ENCODE results near the gene TNNT1.
"Not testable (repeated sequence)": the region's sequence is repeated elsewhere in the genome, so short reads cannot be mapped to it uniquely, and the experiment has no call there.

TNNT1 gene

GRCh38 chr19:55160128-55160985, 11.4 kb upstream of the TNNT1 start:
- TF ChIP-seq GATA1 (IDR thresholded peaks at IDR 0.05; ENCODE audit: low read depth, low read length) (no peak), POLR2A (IDR thresholded peaks at IDR 0.05; ENCODE audit: low read length) (no peak)
- peak; percentile 92 to 97 for DNase-seq

GRCh38 chr19:55158848-55159749, 10.1 kb upstream of the TNNT1 start:
- no peak for TF ChIP-seq POLR2A (IDR thresholded peaks at IDR 0.05; ENCODE audit: low read length)
- TF ChIP-seq GATA1 (IDR thresholded peaks at IDR 0.05; ENCODE audit: low read depth, low read length) = peak; percentile 39
- peak; percentile 94 to 97 for DNase-seq

GRCh38 chr19:55158423-55158822, 9.4 kb upstream of the TNNT1 start:
- DNase-seq = no peak
- no peak for TF ChIP-seq GATA1 (IDR thresholded peaks at IDR 0.05; ENCODE audit: low read depth, low read length)
- no peak for TF ChIP-seq POLR2A (IDR thresholded peaks at IDR 0.05; ENCODE audit: low read length)

- peak; percentile 24 to 67 for DNase-seq
- no peak for TF ChIP-seq GATA1 (IDR thresholded peaks at IDR 0.05; ENCODE audit: low read depth, low read length)
- TF ChIP-seq POLR2A (IDR thresholded peaks at IDR 0.05; ENCODE audit: low read length) = no peak
Measured at GRCh38 chr19:55157064-55157908, 8.3 kb upstream of the TNNT1 start, which contains the start of gene TNNI3. TNNI3 (minus strand) TSS chr19:55157732; CDS start chr19:55157589, 143 bp downstream.

- DNase-seq = peak; percentile 45 to 76
- no peak for TF ChIP-seq GATA1 (IDR thresholded peaks at IDR 0.05; ENCODE audit: low read depth, low read length)
- no peak for TF ChIP-seq POLR2A (IDR thresholded peaks at IDR 0.05; ENCODE audit: low read length)
Measured at GRCh38 chr19:55156202-55157063, 7.4 kb upstream of the TNNT1 start.

GRCh38 chr19:55155784-55156183, 6.8 kb upstream of the TNNT1 start:
- not testable (repeated sequence) for DNase-seq

GRCh38 chr19:55153652-55154264, 4.8 kb upstream of the TNNT1 start:
- DNase-seq = no peak
- no peak for TF ChIP-seq GATA1 (IDR thresholded peaks at IDR 0.05; ENCODE audit: low read depth, low read length)
- TF ChIP-seq POLR2A (IDR thresholded peaks at IDR 0.05; ENCODE audit: low read length) = no peak

GRCh38 chr19:55152017-55152416, 3.0 kb upstream of the TNNT1 start:
- no peak for DNase-seq
- no peak for TF ChIP-seq GATA1 (IDR thresholded peaks at IDR 0.05; ENCODE audit: low read depth, low read length)
- no peak for TF ChIP-seq POLR2A (IDR thresholded peaks at IDR 0.05; ENCODE audit: low read length)

- TF ChIP-seq POLR2A (IDR thresholded peaks at IDR 0.05; ENCODE audit: low read length) (no peak), GATA1 (IDR thresholded peaks at IDR 0.05; ENCODE audit: low read depth, low read length) (no peak)
- no peak for DNase-seq
Measured at GRCh38 chr19:55147545-55148251, 1.3 kb downstream of the TNNT1 start.

- DNase-seq = no peak
- TF ChIP-seq GATA1 (IDR thresholded peaks at IDR 0.05; ENCODE audit: low read depth, low read length) (no peak), POLR2A (IDR thresholded peaks at IDR 0.05; ENCODE audit: low read length) (no peak)
Measured at GRCh38 chr19:55146705-55147273, 2.2 kb downstream of the TNNT1 start.

- peak; percentile 55 to 76 for DNase-seq
- TF ChIP-seq POLR2A (IDR thresholded peaks at IDR 0.05; ENCODE audit: low read length) = no peak
- TF ChIP-seq GATA1 (IDR thresholded peaks at IDR 0.05; ENCODE audit: low read depth, low read length) = no peak
Measured at GRCh38 chr19:55146078-55146704, 2.8 kb downstream of the TNNT1 start.
